HepG2 (cell line): ENCODE results near the gene CNKSR3. TPM values are rescaled to one million over a fixed set of nuclear protein-coding genes. Genes with fewer than 3 reads are reported as not detected.

Experiments
- ATAC-seq: fragments of 200-7000 bp; cut with Tn5 transposase; 3 replicates; pipeline ENCODE4 v1.9.1; 2020; ENCODE audit warnings: mild to moderate bottlenecking, moderate library complexity
- BruUV-seq: library from RNA; stranded (reverse); fragments of 400-500 nt; replicated peaks from 2 replicates; lab custom pipeline; 2021; lab: Mats Ljungman, UMichigan
- CTCF ChIA-PET: fragments of 300-600 bp; formaldehyde crosslinking; extraction: SDS; loops from one replicate; lab custom pipeline; 2021; ENCODE audit warnings: low total read pairs, inconsistent platforms, low intra/inter-chr PET ratio; lab: Yijun Ruan, JAX
- POLR2A ChIA-PET: fragments of 350-600 bp; sonication (Branson Sonifier 250); formaldehyde crosslinking; loops from one replicate; lab custom pipeline; 2020; ENCODE audit warnings: antibody characterized with exemption, inconsistent platforms; lab: Yijun Ruan, JAX
- DNase-seq: peaks from one replicate; pipeline ENCODE4 v3.0.0-alpha.2; 2015; ENCODE audit warnings: low spot score
- FAIRE-seq: peaks from 3 replicates; lab custom pipeline; 2011; peaks lifted over from hg19 to GRCh38; lab: Jason Lieb, UNC
- H2AFZ ChIP-seq: one replicate; pipeline ENCODE4 v1.6.1; 2011; ENCODE audit warnings: low read length, inconsistent platforms
- H3K27ac ChIP-seq: fragments of 300-600 bp; 3 replicates; pipeline ENCODE4 v1.8.0; 2011; ENCODE audit warnings: mixed run types, mild to moderate bottlenecking, mixed read lengths, low read length, inconsistent platforms; ENCODE audit not compliant: insufficient read depth; ENCODE audit errors: extremely low read length
- H3K27me3 ChIP-seq, 2 experiments: fragments of 200-600 bp in 1 of 2; 2 replicates in 1 of 2; 3 replicates in 1 of 2; pipeline versions ENCODE4 v1.6.0 to v1.8.0; 2011; ENCODE audit warnings: low read length in 2 of 2, mild to moderate bottlenecking in 2 of 2, moderate library complexity in 2 of 2, inconsistent platforms in 1 of 2; ENCODE audit not compliant: insufficient read depth in 2 of 2, control insufficient read depth in 1 of 2
- H3K36me3 ChIP-seq, 2 experiments: fragments of 200-600 bp in 1 of 2; replicated peaks in 1 of 2; 2 replicates in 1 of 2; 3 replicates in 1 of 2; pipeline versions ENCODE4 v1.5.1 to v1.8.0; 2011; ENCODE audit warnings: low read length in 2 of 2, inconsistent platforms in 1 of 2; ENCODE audit not compliant: insufficient read depth in 2 of 2, control insufficient read depth in 1 of 2
- H3K4me1 ChIP-seq: 2 replicates; pipeline ENCODE4 v1.5.1; 2012; ENCODE audit warnings: low read length, inconsistent platforms; ENCODE audit not compliant: insufficient read depth
- H3K4me2 ChIP-seq: 2 replicates; pipeline ENCODE4 v1.6.0; 2011; ENCODE audit warnings: low read depth, low read length, inconsistent platforms
- H3K4me3 ChIP-seq, 3 experiments: fragments of 200-600 bp in 1 of 3; sonication (generic), shearing (Covaris generic) in 1 of 3; replicated peaks in 1 of 3; 2 replicates each; pipeline ENCODE4 v1.5.1; 2011 to 2016; ENCODE audit warnings: low read length in 3 of 3, inconsistent platforms in 2 of 3, low read depth in 2 of 3, mild to moderate bottlenecking in 2 of 3, control low read depth in 1 of 3, mixed read lengths in 1 of 3; ENCODE audit not compliant: insufficient read depth in 1 of 3
- H3K79me2 ChIP-seq: one replicate; pipeline ENCODE4 v1.6.1; 2011; ENCODE audit warnings: low read length, inconsistent platforms; ENCODE audit not compliant: insufficient read depth
- H3K9ac ChIP-seq: 2 replicates; pipeline ENCODE4 v1.6.0; 2011; ENCODE audit warnings: mild to moderate bottlenecking, low read depth, low read length, inconsistent platforms; ENCODE audit not compliant: insufficient read depth
- H3K9me3 ChIP-seq: 2 replicates; pipeline ENCODE4 v1.5.1; 2012; ENCODE audit warnings: mild to moderate bottlenecking, low read length
- H4K20me1 ChIP-seq: 2 replicates; pipeline ENCODE4 v1.6.0; 2011; ENCODE audit warnings: inconsistent platforms, mild to moderate bottlenecking, low read length, moderate library complexity; ENCODE audit not compliant: insufficient read depth
- BRD4 ChIP-seq: sonication (generic); formaldehyde crosslinking; IDR thresholded peaks from 2 replicates; pipeline ENCODE4 v1.4.0; 2020; ENCODE audit warnings: missing genetic modification reagents
- ESRRA ChIP-seq: sonication (generic); formaldehyde crosslinking; IDR thresholded peaks from 2 replicates; pipeline ENCODE4 v1.5.1; 2020; ENCODE audit warnings: mild to moderate bottlenecking, low read depth, missing genetic modification reagents
- EZH2 ChIP-seq: conservative IDR thresholded peaks from 2 replicates; pipeline ENCODE4 v1.6.1; 2012; ENCODE audit warnings: mild to moderate bottlenecking, low read depth, low read length, moderate library complexity
- KDM5B ChIP-seq: sonication (generic); formaldehyde crosslinking; IDR thresholded peaks from 2 replicates; pipeline ENCODE4 v1.4.0; 2020; ENCODE audit warnings: missing genetic modification reagents, mild to moderate bottlenecking, borderline replicate concordance
- MIER2 ChIP-seq: IDR thresholded peaks from 2 replicates; pipeline ENCODE4 v1.6.1; 2016; ENCODE audit warnings: missing biosample characterization, missing genetic modification reagents
- PATZ1 ChIP-seq: sonication (generic); formaldehyde crosslinking; IDR thresholded peaks from 2 replicates; pipeline ENCODE4 v1.4.0; 2020; ENCODE audit warnings: missing genetic modification reagents
- REL ChIP-seq: sonication (generic); formaldehyde crosslinking; conservative IDR thresholded peaks from 2 replicates; pipeline ENCODE4 v1.8.0; 2022; ENCODE audit warnings: mild to moderate bottlenecking, missing genetic modification reagents, moderate library complexity
- RFX3 ChIP-seq: IDR thresholded peaks from 2 replicates; pipeline ENCODE4 v1.6.1; 2016; ENCODE audit warnings: missing biosample characterization, missing genetic modification reagents
- SKIL ChIP-seq: sonication (generic); formaldehyde crosslinking; IDR thresholded peaks from 2 replicates; pipeline ENCODE4 v1.8.0; 2022; ENCODE audit warnings: missing genetic modification reagents, mild to moderate bottlenecking, moderate library complexity, borderline replicate concordance
- U2AF2 ChIP-seq: fragments of 200-400 bp; formaldehyde crosslinking; IDR thresholded peaks from 2 replicates; pipeline ENCODE4 v1.6.1; 2017; ENCODE audit warnings: low read depth, mild to moderate bottlenecking, low read length
- ZBTB38 ChIP-seq: sonication (generic); formaldehyde crosslinking; IDR thresholded peaks from 2 replicates; pipeline ENCODE4 v1.5.1; 2020; ENCODE audit warnings: mild to moderate bottlenecking, missing genetic modification reagents
- ZFP82 ChIP-seq: sonication (generic); formaldehyde crosslinking; IDR thresholded peaks from 2 replicates; pipeline ENCODE4 v1.5.1; 2020; ENCODE audit warnings: mild to moderate bottlenecking, missing genetic modification reagents, borderline replicate concordance
- ZMYM4 ChIP-seq: sonication (generic); formaldehyde crosslinking; IDR thresholded peaks from 2 replicates; pipeline ENCODE4 v1.8.1; 2023; ENCODE audit warnings: mild to moderate bottlenecking, missing genetic modification reagents
- ZNF20 ChIP-seq: sonication (generic); formaldehyde crosslinking; IDR thresholded peaks from 2 replicates; pipeline ENCODE4 v1.4.0; 2020; ENCODE audit warnings: mild to moderate bottlenecking, moderate library complexity, missing genetic modification reagents
- ZNF329 ChIP-seq: sonication (generic); formaldehyde crosslinking; IDR thresholded peaks from 2 replicates; pipeline ENCODE4 v1.9.0; 2021; ENCODE audit warnings: low read depth, mild to moderate bottlenecking, missing genetic modification reagents
- ZNF580 ChIP-seq: IDR thresholded peaks from 2 replicates; pipeline ENCODE4 v1.6.1; 2016; ENCODE audit warnings: low read depth, borderline replicate concordance
- ZNF720 ChIP-seq: sonication (generic); formaldehyde crosslinking; IDR thresholded peaks from 2 replicates; pipeline ENCODE4 v1.4.0; 2020; ENCODE audit warnings: missing genetic modification reagents
- ZNF792 ChIP-seq: IDR thresholded peaks from 2 replicates; pipeline ENCODE4 v1.6.1; 2016
- ZNF883 ChIP-seq: sonication (generic); formaldehyde crosslinking; IDR thresholded peaks from 2 replicates; pipeline ENCODE4 v1.5.1; 2020; ENCODE audit warnings: mild to moderate bottlenecking, missing genetic modification reagents; ENCODE audit errors: not compliant biosample characterization
- WGBS: methylation state at CpG from one replicate; pipeline ENCODE4 v1.1.6; 2017; ENCODE audit warnings: low lambda C conversion rate; 5-methylcytosine and 5-hydroxymethylcytosine counted together
- in situ Hi-C: cut with HindIII; loops from 2 replicates; pipeline ENCODE4 v1.10.0; 2017; ENCODE audit warnings: low pct_unique_long_range_greater_than_20kb; ENCODE audit not compliant: extremely low pct_ligation_motif_present
- intact Hi-C: fragments of 100-400 bp; cut with micrococcal nuclease; formaldehyde crosslinking; loops from one replicate; pipeline ENCODE4 v1.10.0; 2022; ENCODE audit not compliant: unreplicated experiment
- polyA plus RNA-seq, 8 experiments: library from polyadenylated mRNA; depleted of rRNA in 3 of 8; stranded (reverse) in 7 of 8; unstranded in 1 of 8; fragments of >200 nt; fragmentation: Illumina TruSeq in 4 of 8; extraction: Trizol in 4 of 8; gene quantifications; 2 replicates each; pipeline versions ENCODE4 v1.2.1 to v1.2.3, GENCODE V29; 2011 to 2016; ENCODE audit warnings: low read depth in 4 of 8, missing spikeins in 1 of 8, mixed read lengths in 1 of 8; ENCODE audit not compliant: insufficient read depth in 1 of 8
- total RNA-seq, 5 experiments: library from RNA; depleted of rRNA; stranded (reverse); fragments of >200 nt; fragmentation: Illumina TruSeq; extraction: Trizol; gene quantifications; 2 replicates each; pipeline ENCODE4 v1.2.3, GENCODE V29; 2016; ENCODE audit warnings: low read depth in 1 of 5
- TF ChIP-seq, protein P1 (sequence below): IDR thresholded peaks from 2 replicates; pipeline ENCODE4 v1.6.1; 2016; ENCODE audit warnings: missing compliant biosample characterization, missing genetic modification reagents, borderline replicate concordance

Gene CNKSR3
- total and polyA plus RNA-seq, 2 of the 13 experiments (the other 11 are each of a cell fraction or from before 2014, with no cell fraction given), result 9.2 to 38.6 TPM

GRCh38 chr6:154535851-154536250 lies 25.4 kb upstream of the CNKSR3 start (continued):
- no peak for TF ChIP-seq ZNF329 (CRISPR knock-in tag)
- no peak for TF ChIP-seq SKIL
- no peak for TF ChIP-seq ZNF720 (CRISPR knock-in tag)
- no peak for TF ChIP-seq ESRRA (CRISPR knock-in tag)
- TF ChIP-seq ZFP82, result no peak
- TF ChIP-seq PATZ1, result no peak
- no peak for TF ChIP-seq EZH2

DNA sequence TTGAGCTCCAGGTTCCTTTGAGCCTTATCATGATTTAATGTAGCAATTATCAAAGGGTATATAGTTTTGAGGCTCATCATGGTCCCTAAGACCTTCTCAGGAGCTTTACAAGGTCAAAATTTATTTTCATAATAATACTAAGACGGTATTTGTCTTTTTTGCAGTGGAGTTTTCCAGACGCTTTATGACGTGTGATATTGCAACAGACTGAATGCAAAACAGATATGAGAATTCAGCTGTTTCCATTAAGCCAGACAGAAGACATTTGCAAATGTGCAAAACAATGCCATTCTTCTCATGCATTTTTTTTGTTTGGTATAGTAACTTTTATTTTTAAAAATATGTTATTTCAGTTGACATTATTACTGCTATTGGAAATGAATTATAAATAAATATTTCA lies 24.7 kb upstream of the CNKSR3 start:
- H3K4me2 ChIP-seq, result no peak overlapping the region
- ChIA-PET CTCF (no interaction called here), POLR2A (no interaction called here)
- no peaks in the 10 kb centered on the region for H3K9me3 ChIP-seq
- no peak overlapping the region for H3K27ac ChIP-seq
- no TSS peak for BruUV-seq
- no peaks in the 10 kb centered on the region; a peak in 1 of 5 replicates for H3K27me3 ChIP-seq
- ATAC-seq (no peak), DNase-seq (no peak), FAIRE-seq (no peak)
- no peak overlapping the region for H3K9ac ChIP-seq
- no peak overlapping the region for H3K4me3 ChIP-seq
- H4K20me1 ChIP-seq, result no peaks in the 10 kb centered on the region
- in situ Hi-C loops, result no loop called here
- peaks cover 24% of the 10 kb centered on the region for H3K4me1 ChIP-seq
- intact Hi-C loops, result no loop called here
- 34% methylated on average over 3 of the region's 3 CpGs for WGBS
- no peaks in the 10 kb centered on the region for H3K36me3 ChIP-seq
- H2AFZ ChIP-seq, result no peak overlapping the region
- H3K79me2 ChIP-seq, result no peaks in the 10 kb centered on the region
- no peak for TF ChIP-seq U2AF2
- no peak for TF ChIP-seq ZMYM4 (CRISPR knock-in tag)
- no peak for TF ChIP-seq ZBTB38 (CRISPR knock-in tag)
- no peak for TF ChIP-seq ZNF580 (CRISPR knock-in tag)
- no peak for TF ChIP-seq BRD4 (CRISPR knock-in tag)
- no peak for TF ChIP-seq ZNF792 (CRISPR knock-in tag)
- TF ChIP-seq, protein P1, sequence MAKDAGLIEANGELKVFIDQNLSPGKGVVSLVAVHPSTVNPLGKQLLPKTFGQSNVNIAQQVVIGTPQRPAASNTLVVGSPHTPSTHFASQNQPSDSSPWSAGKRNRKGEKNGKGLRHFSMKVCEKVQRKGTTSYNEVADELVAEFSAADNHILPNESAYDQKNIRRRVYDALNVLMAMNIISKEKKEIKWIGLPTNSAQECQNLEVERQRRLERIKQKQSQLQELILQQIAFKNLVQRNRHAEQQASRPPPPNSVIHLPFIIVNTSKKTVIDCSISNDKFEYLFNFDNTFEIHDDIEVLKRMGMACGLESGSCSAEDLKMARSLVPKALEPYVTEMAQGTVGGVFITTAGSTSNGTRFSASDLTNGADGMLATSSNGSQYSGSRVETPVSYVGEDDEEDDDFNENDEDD (CRISPR knock-in tag), result no peak
- TF ChIP-seq RFX3 (CRISPR knock-in tag), result no peak
- TF ChIP-seq ZNF20 (CRISPR knock-in tag), result no peak
- TF ChIP-seq REL (CRISPR knock-in tag), result no peak
- no peak for TF ChIP-seq KDM5B (CRISPR knock-in tag)
- TF ChIP-seq ZNF883 (CRISPR knock-in tag), result no peak
- TF ChIP-seq MIER2, result no peak
